GM12891 (cell line): ENCODE results near the gene KIF15. TPM values are rescaled to one million over a fixed set of nuclear protein-coding genes. Genes with fewer than 3 reads are reported as not detected.

Experiments used
- DNase-seq: peaks from one replicate; pipeline ENCODE4 v3.0.0; 2011; ENCODE audit warnings: low spot score; ENCODE audit not compliant: insufficient read length
- FAIRE-seq: peaks from 2 replicates; lab custom pipeline; 2011; peaks lifted over from hg19 to GRCh38; lab: Jason Lieb, UNC
- PAX5 ChIP-seq: IDR thresholded peaks from 2 replicates; pipeline ENCODE4 v1.6.1; 2011; ENCODE audit warnings: low read length, moderate library complexity, mild to moderate bottlenecking; ENCODE audit not compliant: insufficient read depth, severe bottlenecking
- POLR2A ChIP-seq: IDR thresholded peaks from 2 replicates; pipeline ENCODE4 v1.6.1; 2011; ENCODE audit warnings: low read depth, low read length, control low read depth
- POLR2AphosphoS5 ChIP-seq: IDR thresholded peaks from 2 replicates; pipeline ENCODE4 v1.6.1; 2011; ENCODE audit warnings: low read depth, low read length, control low read depth
- POU2F2 ChIP-seq: IDR thresholded peaks from 2 replicates; pipeline ENCODE4 v1.6.1; 2011; ENCODE audit warnings: low read depth, mild to moderate bottlenecking, control low read depth, low read length, moderate library complexity
- SPI1 ChIP-seq: IDR thresholded peaks from 2 replicates; pipeline ENCODE4 v1.6.1; 2011; ENCODE audit warnings: low read depth, low read length, control low read depth
- TAF1 ChIP-seq: IDR thresholded peaks from 2 replicates; pipeline ENCODE4 v1.6.1; 2011; ENCODE audit warnings: low read depth, low read length, control low read depth
- polyA plus RNA-seq: library from polyadenylated mRNA; unstranded; fragments of >200 nt; gene quantifications from one replicate; pipeline ENCODE4 v1.2.1, GENCODE V29; 2012; ENCODE audit warnings: low read depth, missing spikeins, inconsistent platforms; ENCODE audit not compliant: missing spikeins

The KIF15 gene, protein sequence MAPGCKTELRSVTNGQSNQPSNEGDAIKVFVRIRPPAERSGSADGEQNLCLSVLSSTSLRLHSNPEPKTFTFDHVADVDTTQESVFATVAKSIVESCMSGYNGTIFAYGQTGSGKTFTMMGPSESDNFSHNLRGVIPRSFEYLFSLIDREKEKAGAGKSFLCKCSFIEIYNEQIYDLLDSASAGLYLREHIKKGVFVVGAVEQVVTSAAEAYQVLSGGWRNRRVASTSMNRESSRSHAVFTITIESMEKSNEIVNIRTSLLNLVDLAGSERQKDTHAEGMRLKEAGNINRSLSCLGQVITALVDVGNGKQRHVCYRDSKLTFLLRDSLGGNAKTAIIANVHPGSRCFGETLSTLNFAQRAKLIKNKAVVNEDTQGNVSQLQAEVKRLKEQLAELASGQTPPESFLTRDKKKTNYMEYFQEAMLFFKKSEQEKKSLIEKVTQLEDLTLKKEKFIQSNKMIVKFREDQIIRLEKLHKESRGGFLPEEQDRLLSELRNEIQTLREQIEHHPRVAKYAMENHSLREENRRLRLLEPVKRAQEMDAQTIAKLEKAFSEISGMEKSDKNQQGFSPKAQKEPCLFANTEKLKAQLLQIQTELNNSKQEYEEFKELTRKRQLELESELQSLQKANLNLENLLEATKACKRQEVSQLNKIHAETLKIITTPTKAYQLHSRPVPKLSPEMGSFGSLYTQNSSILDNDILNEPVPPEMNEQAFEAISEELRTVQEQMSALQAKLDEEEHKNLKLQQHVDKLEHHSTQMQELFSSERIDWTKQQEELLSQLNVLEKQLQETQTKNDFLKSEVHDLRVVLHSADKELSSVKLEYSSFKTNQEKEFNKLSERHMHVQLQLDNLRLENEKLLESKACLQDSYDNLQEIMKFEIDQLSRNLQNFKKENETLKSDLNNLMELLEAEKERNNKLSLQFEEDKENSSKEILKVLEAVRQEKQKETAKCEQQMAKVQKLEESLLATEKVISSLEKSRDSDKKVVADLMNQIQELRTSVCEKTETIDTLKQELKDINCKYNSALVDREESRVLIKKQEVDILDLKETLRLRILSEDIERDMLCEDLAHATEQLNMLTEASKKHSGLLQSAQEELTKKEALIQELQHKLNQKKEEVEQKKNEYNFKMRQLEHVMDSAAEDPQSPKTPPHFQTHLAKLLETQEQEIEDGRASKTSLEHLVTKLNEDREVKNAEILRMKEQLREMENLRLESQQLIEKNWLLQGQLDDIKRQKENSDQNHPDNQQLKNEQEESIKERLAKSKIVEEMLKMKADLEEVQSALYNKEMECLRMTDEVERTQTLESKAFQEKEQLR (N-terminal part only)
- 11.6 TPM for polyA plus RNA-seq

DNA sequence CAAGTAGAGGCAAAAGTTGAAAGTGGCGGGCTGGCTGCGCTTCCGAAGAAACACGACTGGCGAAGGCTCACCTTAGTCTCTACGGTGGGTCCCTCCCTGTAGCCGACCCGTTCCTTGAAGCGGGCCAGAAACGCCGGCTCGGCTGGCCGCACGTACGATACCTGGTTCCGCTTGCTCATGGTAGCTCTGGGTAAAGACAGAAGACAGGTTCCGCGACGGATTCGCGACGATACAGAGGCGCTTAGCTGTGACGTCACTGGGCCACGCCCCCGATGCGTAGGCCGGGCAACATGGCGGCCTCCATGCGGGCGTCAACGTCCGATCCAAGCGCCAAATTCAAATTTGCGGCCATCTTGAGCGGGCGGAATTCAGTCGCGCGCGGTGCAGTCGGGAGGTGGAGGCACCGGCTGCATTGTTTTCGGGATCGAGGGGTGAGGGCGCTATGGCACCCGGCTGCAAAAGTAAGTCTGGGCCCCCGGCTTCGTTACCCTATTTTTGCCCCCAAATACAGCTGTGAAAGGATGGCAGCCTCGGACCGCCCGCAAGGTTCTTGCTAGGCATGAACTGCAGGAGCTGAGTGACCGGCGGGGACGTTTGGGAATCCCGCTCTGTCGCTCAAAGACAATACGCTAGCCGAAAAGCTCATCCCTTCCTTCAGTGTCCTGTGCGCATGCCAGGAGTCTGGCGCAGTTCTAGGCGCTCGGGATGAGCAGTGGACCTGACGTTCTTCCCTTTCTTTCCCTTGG, at the start of gene KIF15, which contains the start of gene KIAA1143:
Gene KIF15 (plus strand): TSS at position 371 of the 746 bp plus-strand sequence. CDS start 72 bp downstream, at position 443.
Gene KIAA1143 (minus strand): TSS at position 196 of the 746 bp plus-strand sequence. CDS start 17 bp downstream, at position 179.
- TF ChIP-seq POLR2A (peak; percentile 79), SPI1 (no peak), TAF1 (peak; percentile 72), POLR2AphosphoS5 (peak; percentile 89), POU2F2 (peak; percentile 94), PAX5 (peak; percentile 24)
- DNase-seq (peak; percentile 50), FAIRE-seq (peak; percentile 96)

DNA sequence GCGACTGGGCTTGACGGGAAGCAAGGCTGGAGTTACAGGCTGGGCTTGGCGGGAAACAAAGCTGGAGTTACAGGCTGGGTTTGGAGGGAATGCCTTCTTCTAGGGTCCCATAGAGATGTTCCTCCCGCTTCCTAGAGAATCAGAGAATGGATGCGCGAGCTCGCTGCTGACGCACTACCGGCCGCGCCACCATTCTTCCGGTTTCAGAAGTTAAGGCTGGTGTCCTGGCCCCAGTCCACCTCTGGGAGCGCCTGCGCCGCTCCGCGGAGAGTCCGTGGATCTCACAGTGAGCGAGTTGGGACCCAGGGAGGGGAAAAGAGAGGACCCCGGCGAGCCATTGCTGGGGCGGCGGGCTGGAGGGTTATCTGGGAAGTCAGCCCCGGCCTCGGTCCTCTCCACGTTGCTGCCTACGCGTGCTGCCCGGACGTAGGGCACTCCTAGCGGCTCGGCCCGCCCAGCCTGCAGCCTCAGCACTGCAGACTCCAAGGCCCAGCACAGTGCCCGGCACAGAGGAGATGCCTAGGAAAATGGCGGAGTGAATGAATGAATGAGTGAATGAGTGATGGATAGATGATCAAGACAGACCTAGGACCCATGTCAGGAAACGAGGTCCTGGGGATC, 49.0 kb upstream of the KIF15 start, which contains the start of gene ZNF502:
Gene ZNF502 (plus strand): TSS at position 206 of the 621 bp plus-strand sequence. CDS start 7,602 bp downstream, outside the sequence.
- peak; percentile 41 for DNase-seq
- FAIRE-seq = peak; percentile 77
- peak; percentile 65; the same call in 1 of the 2 replicates for TF ChIP-seq TAF1
- TF ChIP-seq PAX5 = no peak
- TF ChIP-seq POLR2A = 0 out of 2 replicates have a peak, but pooled peaks have one; percentile 29

DNA sequence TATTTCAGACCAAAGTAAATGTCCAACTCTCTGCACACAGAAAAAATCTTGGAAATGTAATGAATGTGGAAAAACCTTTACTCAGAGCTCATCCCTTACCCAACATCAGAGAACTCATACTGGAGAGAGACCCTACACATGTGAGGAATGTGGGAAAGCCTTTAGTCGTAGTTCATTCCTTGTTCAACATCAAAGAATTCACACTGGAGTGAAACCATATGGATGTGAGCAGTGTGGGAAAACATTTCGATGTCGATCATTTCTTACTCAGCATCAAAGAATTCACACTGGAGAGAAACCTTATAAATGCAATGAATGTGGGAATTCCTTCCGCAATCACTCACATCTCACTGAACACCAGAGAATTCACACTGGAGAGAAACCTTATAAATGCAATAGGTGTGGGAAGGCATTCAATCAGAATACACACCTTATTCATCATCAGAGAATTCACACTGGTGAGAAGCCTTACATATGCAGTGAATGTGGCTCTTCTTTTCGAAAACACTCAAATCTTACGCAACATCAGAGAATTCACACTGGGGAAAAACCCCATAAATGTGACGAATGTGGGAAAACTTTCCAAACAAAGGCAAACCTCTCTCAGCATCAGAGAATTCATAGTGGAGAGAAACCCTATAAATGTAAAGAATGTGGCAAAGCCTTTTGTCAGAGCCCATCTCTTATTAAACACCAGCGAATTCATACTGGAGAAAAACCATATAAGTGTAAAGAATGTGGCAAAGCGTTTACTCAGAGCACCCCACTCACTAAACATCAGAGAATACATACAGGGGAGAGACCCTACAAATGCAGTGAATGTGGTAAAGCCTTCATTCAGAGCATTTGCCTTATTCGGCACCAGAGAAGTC, 40.1 kb upstream of the KIF15 start:
- no peak for FAIRE-seq
- TF ChIP-seq POU2F2 = no peak
- TF ChIP-seq POLR2AphosphoS5 = no peak
- no peak for DNase-seq

DNA sequence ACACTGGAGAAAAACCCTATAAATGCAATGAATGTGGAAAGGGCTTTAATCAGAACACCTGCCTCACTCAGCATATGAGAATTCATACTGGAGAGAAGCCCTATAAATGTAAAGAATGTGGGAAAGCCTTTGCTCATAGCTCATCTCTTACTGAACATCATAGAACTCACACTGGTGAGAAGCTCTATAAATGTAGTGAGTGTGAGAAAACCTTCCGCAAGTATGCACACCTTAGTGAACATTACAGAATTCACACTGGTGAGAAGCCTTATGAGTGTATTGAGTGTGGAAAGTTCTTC, 39.5 kb upstream of the KIF15 start:
- no peak for DNase-seq
- TF ChIP-seq TAF1 = no peak
- TF ChIP-seq PAX5 = no peak
- TF ChIP-seq POLR2AphosphoS5 = no peak
- no peak for TF ChIP-seq POLR2A
- no peak for TF ChIP-seq SPI1
- no peak for FAIRE-seq

DNA sequence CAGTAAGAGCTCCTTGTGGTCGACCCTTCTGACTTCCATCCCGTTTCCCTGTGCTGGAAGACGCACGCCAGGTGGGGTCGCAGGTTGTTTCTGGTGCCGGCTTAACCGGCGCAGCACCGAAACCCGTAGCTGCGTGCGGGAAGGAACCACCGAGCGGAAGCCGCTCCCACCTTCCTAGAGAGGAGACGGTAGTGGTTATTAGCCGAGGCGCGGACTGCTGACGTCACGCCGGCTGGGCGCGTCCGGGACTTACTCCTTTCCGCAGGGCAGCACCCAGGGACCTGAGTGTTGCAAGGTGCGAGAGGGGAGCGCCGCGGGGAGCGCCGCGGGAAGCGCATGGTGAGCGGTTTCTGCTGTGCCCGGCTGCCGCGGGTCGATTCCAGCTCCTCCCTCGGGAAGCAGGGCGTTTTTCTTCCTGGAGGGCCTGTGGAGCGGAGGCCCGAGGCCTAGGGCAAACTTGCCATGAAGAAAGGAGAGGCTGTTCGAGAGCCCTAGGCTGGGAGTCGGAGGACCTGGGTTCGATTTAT, 32.1 kb upstream of the KIF15 start, which contains the start of gene ZNF501:
Gene ZNF501 (plus strand): TSS at position 252 of the 527 bp plus-strand sequence. CDS start 4,787 bp downstream, outside the sequence.
- DNase-seq (peak; percentile 75), FAIRE-seq (peak; percentile 96)
- TF ChIP-seq POU2F2 = no peak
- TF ChIP-seq TAF1 = 0 out of 2 replicates have a peak, but pooled peaks have one; percentile 50
- no peak for TF ChIP-seq PAX5
- TF ChIP-seq SPI1 = 0 out of 2 replicates have a peak, but pooled peaks have one; percentile 13
- peak; percentile 57; the same call in 1 of the 2 replicates for TF ChIP-seq POLR2A
- TF ChIP-seq POLR2AphosphoS5 = 0 out of 2 replicates have a peak, but pooled peaks have one; percentile 39

DNA sequence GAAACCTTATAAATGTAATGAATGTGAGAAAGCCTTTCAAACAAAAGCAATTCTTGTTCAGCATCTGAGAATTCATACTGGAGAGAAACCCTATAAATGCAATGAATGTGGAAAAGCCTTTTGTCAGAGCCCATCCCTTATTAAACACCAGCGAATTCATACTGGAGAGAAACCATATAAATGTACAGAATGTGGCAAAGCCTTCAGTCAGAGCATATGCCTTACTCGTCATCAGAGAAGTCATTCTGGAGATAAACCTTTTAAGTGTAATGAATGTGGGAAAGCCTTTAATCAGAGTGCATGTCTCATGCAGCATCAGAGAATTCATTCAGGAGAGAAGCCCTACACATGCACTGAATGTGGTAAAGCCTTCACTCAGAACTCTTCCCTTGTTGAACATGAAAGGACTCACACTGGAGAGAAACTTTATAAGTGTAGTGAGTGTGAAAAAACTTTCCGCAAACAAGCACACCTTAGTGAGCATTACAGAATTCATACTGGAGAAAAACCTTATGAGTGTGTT, 26.9 kb upstream of the KIF15 start:
- TF ChIP-seq POU2F2 (no peak), PAX5 (no peak), TAF1 (no peak), POLR2A (no peak)
- no peak for DNase-seq
- no peak for FAIRE-seq

DNA sequence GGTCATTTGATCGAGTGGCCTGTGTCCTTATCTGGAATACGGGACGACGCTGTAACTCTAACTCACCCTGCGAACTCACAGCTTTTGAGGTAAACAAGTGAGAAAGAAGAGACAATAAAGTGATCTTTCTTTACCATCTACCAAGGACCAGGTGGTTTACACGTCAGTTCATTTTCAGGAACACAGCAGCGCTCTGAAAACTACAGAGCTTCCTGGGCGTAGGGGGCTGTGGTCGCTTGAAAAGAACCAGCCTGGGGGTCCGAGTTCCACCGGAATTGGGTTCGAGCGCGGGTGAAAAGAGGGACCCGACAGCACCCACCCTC, 532 bp upstream of the KIF15 start:
- no peak for FAIRE-seq
- no peak for DNase-seq
- TF ChIP-seq POLR2A = no peak
- no peak for TF ChIP-seq PAX5
- TF ChIP-seq POU2F2 = no peak
- no peak for TF ChIP-seq POLR2AphosphoS5
- no peak for TF ChIP-seq SPI1
- TF ChIP-seq TAF1 = no peak
